Ishikawa (cell line): ENCODE results near the gene FERMT3.

Experiments used
- CEBPB ChIP-seq: IDR thresholded peaks from 2 replicates; pipeline ENCODE4 v1.6.1; 2012
- CREB1 ChIP-seq: IDR thresholded peaks from 2 replicates; pipeline ENCODE4 v1.6.1; 2012; ENCODE audit warnings: low read depth
- EGR1 ChIP-seq: IDR thresholded peaks from 2 replicates; pipeline ENCODE4 v1.6.1; 2012
- EP300 ChIP-seq: IDR thresholded peaks from 2 replicates; pipeline ENCODE4 v1.6.1; 2012; ENCODE audit warnings: borderline replicate concordance
- FOXM1 ChIP-seq: IDR thresholded peaks from 2 replicates; pipeline ENCODE4 v1.6.1; 2012; ENCODE audit warnings: low read depth, borderline replicate concordance
- NFIC ChIP-seq: IDR thresholded peaks from 2 replicates; pipeline ENCODE4 v1.6.1; 2012
- RAD21 ChIP-seq: IDR thresholded peaks from 2 replicates; pipeline ENCODE4 v1.6.1; 2012; ENCODE audit warnings: low read depth
- TAF1 ChIP-seq: IDR thresholded peaks from 2 replicates; pipeline ENCODE4 v1.6.1; 2012; ENCODE audit warnings: low read depth, mild to moderate bottlenecking
- TCF12 ChIP-seq: IDR thresholded peaks from 2 replicates; pipeline ENCODE4 v1.6.1; 2012; ENCODE audit warnings: low read depth
- TEAD4 ChIP-seq: IDR thresholded peaks from 2 replicates; pipeline ENCODE4 v1.6.1; 2012
- USF1 ChIP-seq: IDR thresholded peaks from 2 replicates; pipeline ENCODE4 v1.6.1; 2012
- YY1 ChIP-seq: IDR thresholded peaks from 2 replicates; pipeline ENCODE4 v1.6.1; 2012; ENCODE audit warnings: low read depth
- ZBTB7A ChIP-seq: IDR thresholded peaks from 2 replicates; pipeline ENCODE4 v1.6.1; 2012; ENCODE audit warnings: low read depth
- TF ChIP-seq, protein P1 (sequence below): IDR thresholded peaks from 2 replicates; pipeline ENCODE4 v1.6.1; 2012; ENCODE audit warnings: low read depth, mild to moderate bottlenecking
- TF ChIP-seq, protein P2 (sequence below): IDR thresholded peaks from 2 replicates; pipeline ENCODE4 v1.6.1; 2012

The FERMT3 gene

GRCh38 chr11:64261556-64262080 is 55.1 kb downstream of the FERMT3 start:
- no peak for TF ChIP-seq YY1
- no peak for TF ChIP-seq FOXM1
- TF ChIP-seq, protein P1, sequence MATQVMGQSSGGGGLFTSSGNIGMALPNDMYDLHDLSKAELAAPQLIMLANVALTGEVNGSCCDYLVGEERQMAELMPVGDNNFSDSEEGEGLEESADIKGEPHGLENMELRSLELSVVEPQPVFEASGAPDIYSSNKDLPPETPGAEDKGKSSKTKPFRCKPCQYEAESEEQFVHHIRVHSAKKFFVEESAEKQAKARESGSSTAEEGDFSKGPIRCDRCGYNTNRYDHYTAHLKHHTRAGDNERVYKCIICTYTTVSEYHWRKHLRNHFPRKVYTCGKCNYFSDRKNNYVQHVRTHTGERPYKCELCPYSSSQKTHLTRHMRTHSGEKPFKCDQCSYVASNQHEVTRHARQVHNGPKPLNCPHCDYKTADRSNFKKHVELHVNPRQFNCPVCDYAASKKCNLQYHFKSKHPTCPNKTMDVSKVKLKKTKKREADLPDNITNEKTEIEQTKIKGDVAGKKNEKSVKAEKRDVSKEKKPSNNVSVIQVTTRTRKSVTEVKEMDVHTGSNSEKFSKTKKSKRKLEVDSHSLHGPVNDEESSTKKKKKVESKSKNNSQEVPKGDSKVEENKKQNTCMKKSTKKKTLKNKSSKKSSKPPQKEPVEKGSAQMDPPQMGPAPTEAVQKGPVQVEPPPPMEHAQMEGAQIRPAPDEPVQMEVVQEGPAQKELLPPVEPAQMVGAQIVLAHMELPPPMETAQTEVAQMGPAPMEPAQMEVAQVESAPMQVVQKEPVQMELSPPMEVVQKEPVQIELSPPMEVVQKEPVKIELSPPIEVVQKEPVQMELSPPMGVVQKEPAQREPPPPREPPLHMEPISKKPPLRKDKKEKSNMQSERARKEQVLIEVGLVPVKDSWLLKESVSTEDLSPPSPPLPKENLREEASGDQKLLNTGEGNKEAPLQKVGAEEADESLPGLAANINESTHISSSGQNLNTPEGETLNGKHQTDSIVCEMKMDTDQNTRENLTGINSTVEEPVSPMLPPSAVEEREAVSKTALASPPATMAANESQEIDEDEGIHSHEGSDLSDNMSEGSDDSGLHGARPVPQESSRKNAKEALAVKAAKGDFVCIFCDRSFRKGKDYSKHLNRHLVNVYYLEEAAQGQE = no peak
- TF ChIP-seq CREB1 = no peak
- no peak for TF ChIP-seq TEAD4
- TF ChIP-seq TAF1 = no peak
- TF ChIP-seq, protein P2, sequence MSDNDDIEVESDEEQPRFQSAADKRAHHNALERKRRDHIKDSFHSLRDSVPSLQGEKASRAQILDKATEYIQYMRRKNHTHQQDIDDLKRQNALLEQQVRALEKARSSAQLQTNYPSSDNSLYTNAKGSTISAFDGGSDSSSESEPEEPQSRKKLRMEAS = no peak
- no peak for TF ChIP-seq NFIC
- no peak for TF ChIP-seq EGR1
- TF ChIP-seq CEBPB = no peak
- no peak for TF ChIP-seq ZBTB7A
- TF ChIP-seq RAD21 = no peak
- TF ChIP-seq TCF12 = no peak
- TF ChIP-seq USF1 = no peak
- TF ChIP-seq EP300 = no peak

GRCh38 chr11:64262271-64263002 is 55.9 kb downstream of the FERMT3 start:
- TF ChIP-seq ZBTB7A = no peak
- TF ChIP-seq EP300 = no peak
- TF ChIP-seq, protein P2 = no peak
- no peak for TF ChIP-seq CREB1
- no peak for TF ChIP-seq RAD21
- TF ChIP-seq NFIC = no peak
- TF ChIP-seq FOXM1 = no peak
- TF ChIP-seq TCF12 = no peak
- TF ChIP-seq TEAD4 = no peak
- TF ChIP-seq CEBPB = no peak

- TF ChIP-seq, protein P2 = no peak
- TF ChIP-seq, protein P1 = no peak
- TF ChIP-seq TCF12 (no peak), CEBPB (no peak), FOXM1 (no peak), ZBTB7A (no peak), YY1 (no peak), CREB1 (no peak), EGR1 (no peak), USF1 (no peak), TAF1 (no peak), NFIC (no peak), EP300 (no peak), RAD21 (no peak), TEAD4 (no peak)
Observed at GRCh38 chr11:64263021-64263946, 56.8 kb downstream of the FERMT3 start.

DNA sequence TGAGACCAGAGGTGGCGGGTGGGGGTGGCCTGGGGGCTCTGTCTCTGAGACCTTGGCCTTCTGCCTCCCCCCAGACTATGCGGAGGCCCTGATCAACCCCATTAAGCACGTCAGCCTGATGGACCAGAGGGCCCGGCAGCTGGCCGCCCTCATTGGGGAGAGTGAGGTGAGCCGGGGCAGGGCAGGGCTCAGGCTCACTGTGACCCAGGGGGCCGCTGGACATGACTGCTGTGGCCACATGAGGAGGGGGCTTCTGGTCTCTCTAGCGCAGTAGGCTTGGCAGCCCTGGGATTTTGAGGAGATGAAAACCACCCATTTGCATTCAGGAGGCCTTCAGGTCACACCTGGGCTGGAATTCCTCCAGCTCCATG is 57.4 kb downstream of the FERMT3 start:
- TF ChIP-seq ZBTB7A (no peak), TEAD4 (no peak), TAF1 (no peak), EP300 (no peak), EGR1 (no peak), CREB1 (no peak), FOXM1 (no peak), TCF12 (no peak), RAD21 (no peak), NFIC (no peak), USF1 (no peak), YY1 (no peak), CEBPB (no peak)
- TF ChIP-seq, protein P2 = no peak
- TF ChIP-seq, protein P1 = no peak
